ENCODE data around the gene ZBTB16. TPM values are rescaled to one million over a fixed set of nuclear protein-coding genes. Genes with fewer than 3 reads are reported as not detected.

ZBTB16 gene
- total and polyA plus RNA-seq, 2 of the 13 experiments (the other 11 are each of a cell fraction or from before 2014, with no cell fraction given), result not detected

DNA sequence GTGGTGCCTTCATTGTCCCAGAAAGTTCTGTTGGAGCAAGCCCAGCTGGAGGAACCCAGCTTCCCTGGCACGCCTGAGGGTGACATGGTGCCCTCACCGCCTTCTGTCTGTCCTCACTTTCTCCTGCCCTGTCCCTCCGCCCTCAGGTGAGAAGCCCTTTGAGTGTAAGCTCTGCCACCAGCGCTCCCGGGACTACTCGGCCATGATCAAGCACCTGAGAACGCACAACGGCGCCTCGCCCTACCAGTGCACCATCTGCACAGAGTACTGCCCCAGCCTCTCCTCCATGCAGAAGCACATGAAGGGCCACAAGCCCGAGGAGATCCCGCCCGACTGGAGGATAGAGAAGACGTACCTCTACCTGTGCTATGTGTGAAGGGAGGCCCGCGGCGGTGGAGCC, 190.7 kb downstream of the ZBTB16 start (continued):
- TF ChIP-seq, protein P1, sequence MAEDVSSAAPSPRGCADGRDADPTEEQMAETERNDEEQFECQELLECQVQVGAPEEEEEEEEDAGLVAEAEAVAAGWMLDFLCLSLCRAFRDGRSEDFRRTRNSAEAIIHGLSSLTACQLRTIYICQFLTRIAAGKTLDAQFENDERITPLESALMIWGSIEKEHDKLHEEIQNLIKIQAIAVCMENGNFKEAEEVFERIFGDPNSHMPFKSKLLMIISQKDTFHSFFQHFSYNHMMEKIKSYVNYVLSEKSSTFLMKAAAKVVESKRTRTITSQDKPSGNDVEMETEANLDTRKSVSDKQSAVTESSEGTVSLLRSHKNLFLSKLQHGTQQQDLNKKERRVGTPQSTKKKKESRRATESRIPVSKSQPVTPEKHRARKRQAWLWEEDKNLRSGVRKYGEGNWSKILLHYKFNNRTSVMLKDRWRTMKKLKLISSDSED (CRISPR knock-in tag; IDR thresholded peaks at IDR 0.05), result no peak
- no peak for TF ChIP-seq ZEB1 (IDR thresholded peaks at IDR 0.05; ENCODE audit: insufficient replicate concordance, low read depth)
- TF ChIP-seq, protein P2, sequence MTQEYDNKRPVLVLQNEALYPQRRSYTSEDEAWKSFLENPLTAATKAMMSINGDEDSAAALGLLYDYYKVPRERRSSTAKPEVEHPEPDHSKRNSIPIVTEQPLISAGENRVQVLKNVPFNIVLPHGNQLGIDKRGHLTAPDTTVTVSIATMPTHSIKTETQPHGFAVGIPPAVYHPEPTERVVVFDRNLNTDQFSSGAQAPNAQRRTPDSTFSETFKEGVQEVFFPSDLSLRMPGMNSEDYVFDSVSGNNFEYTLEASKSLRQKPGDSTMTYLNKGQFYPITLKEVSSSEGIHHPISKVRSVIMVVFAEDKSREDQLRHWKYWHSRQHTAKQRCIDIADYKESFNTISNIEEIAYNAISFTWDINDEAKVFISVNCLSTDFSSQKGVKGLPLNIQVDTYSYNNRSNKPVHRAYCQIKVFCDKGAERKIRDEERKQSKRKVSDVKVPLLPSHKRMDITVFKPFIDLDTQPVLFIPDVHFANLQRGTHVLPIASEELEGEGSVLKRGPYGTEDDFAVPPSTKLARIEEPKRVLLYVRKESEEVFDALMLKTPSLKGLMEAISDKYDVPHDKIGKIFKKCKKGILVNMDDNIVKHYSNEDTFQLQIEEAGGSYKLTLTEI (CRISPR knock-in tag; conservative IDR thresholded peaks at IDR 0.05), result no peak
- no peak for TF ChIP-seq ZNF232 (CRISPR knock-in tag; IDR thresholded peaks at IDR 0.05; ENCODE audit: borderline replicate concordance)
- TF ChIP-seq SP4 (CRISPR knock-in tag; IDR thresholded peaks at IDR 0.05), result no peak
- TF ChIP-seq SSRP1 (CRISPR knock-in tag; IDR thresholded peaks at IDR 0.05), result no peak
- no peak for TF ChIP-seq KDM5B (CRISPR knock-in tag; IDR thresholded peaks at IDR 0.05; ENCODE audit: borderline replicate concordance)

DNA sequence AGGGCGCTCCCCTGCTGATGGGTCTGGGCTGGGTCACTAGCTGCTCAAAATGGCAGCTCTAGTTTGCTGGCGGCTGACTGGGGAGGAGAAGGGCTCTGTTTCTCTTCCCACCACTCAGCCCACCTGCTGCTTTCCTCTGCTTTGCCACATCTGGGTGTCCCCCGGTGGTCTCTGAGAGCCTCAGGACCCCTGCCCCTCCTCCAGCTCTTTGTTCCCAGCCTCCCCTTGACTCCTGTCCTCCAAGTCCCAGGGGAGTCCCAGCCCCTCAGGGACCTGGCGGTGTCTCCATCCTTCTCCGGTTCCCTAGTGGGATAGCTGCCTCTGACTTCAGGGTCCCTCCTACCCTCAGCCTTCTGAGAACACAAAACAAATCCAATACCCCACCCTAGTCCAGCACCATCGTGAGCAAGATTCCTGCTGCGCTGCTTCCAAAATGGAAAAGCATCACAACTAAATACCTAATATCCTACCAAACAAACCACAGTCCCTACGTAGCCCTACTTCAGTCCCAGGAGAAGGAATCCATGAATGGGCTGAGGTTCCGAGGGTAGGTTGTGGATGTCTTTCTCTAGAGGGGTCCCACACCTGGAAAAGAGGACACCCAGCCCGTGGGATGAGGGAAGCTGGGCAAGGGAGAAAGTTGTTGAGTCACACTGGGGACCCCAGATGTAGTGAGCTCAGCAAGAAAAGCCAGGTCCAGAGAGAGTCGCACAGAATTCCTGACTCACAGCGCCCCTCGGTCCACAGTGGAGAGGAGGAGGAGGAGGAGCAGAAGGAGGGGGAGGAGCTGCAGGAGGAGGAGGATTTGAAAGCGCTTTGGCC, 191.7 kb downstream of the ZBTB16 start:
- H2AFZ ChIP-seq (ENCODE audit: low read length), result no peak overlapping the region
- WGBS (ENCODE audit: low lambda C conversion rate), result 49% methylated on average over 12 of the region's 14 CpGs
- TF ChIP-seq HOXA3 (CRISPR knock-in tag; IDR thresholded peaks at IDR 0.05) (no peak), ZNF562 (CRISPR knock-in tag; IDR thresholded peaks at IDR 0.05; ENCODE audit: borderline replicate concordance) (no peak), ATF7 (IDR thresholded peaks at IDR 0.05) (no peak), ATF7 (CRISPR knock-in tag; IDR thresholded peaks at IDR 0.05) (no peak), ZNF253 (CRISPR knock-in tag; IDR thresholded peaks at IDR 0.05; ENCODE audit: borderline replicate concordance) (no peak), ZNF501 (CRISPR knock-in tag; IDR thresholded peaks at IDR 0.05) (no peak), ISL2 (CRISPR knock-in tag; IDR thresholded peaks at IDR 0.05) (no peak), ZNF550 (CRISPR knock-in tag; IDR thresholded peaks at IDR 0.05; ENCODE audit: borderline replicate concordance) (no peak), CREB1 (IDR thresholded peaks at IDR 0.05) (no peak), CREB1 (CRISPR knock-in tag; IDR thresholded peaks at IDR 0.05) (no peak), TSC22D2 (CRISPR knock-in tag; IDR thresholded peaks at IDR 0.05; ENCODE audit: borderline replicate concordance) (no peak), DNMT1 (CRISPR knock-in tag; IDR thresholded peaks at IDR 0.05) (no peak)
- TF ChIP-seq, protein P3, sequence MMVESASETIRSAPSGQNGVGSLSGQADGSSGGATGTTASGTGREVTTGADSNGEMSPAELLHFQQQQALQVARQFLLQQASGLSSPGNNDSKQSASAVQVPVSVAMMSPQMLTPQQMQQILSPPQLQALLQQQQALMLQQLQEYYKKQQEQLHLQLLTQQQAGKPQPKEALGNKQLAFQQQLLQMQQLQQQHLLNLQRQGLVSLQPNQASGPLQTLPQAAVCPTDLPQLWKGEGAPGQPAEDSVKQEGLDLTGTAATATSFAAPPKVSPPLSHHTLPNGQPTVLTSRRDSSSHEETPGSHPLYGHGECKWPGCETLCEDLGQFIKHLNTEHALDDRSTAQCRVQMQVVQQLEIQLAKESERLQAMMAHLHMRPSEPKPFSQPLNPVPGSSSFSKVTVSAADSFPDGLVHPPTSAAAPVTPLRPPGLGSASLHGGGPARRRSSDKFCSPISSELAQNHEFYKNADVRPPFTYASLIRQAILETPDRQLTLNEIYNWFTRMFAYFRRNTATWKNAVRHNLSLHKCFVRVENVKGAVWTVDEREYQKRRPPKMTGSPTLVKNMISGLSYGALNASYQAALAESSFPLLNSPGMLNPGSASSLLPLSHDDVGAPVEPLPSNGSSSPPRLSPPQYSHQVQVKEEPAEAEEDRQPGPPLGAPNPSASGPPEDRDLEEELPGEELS (CRISPR knock-in tag; IDR thresholded peaks at IDR 0.05), result no peak

More for the DNA sequence above, 191.7 kb downstream of the ZBTB16 start:
- no peak overlapping the region for H3K4me2 ChIP-seq (ENCODE audit: low read depth, low read length)
- in situ Hi-C loops (cut with HindIII; ENCODE audit: extremely low pct_ligation_motif_present, low pct_unique_long_range_greater_than_20kb), result loop anchor here (25.0 kb wide), 1 partner anchor 439 kb away; no protein-coding TSS in a partner anchor
- DNase-seq (ENCODE audit: low spot score), result no peak
- peaks cover 0 to 4% of the 10 kb centered on the region in 2 experiments; a peak in 1 of 5 replicates for H3K27me3 ChIP-seq (ENCODE audit: control insufficient read depth in 1 of 2, insufficient read depth in 2 of 2, low read length in 2 of 2)
- no peak overlapping the region for H3K4me3 ChIP-seq (replicated peaks in 1 of 3; ENCODE audit: insufficient read depth in 1 of 3, low read depth in 2 of 3, low read length in 3 of 3)
- no peaks in the 10 kb centered on the region for H3K79me2 ChIP-seq (ENCODE audit: insufficient read depth, low read length)
- intact Hi-C loops (cut with micrococcal nuclease; ENCODE audit: unreplicated experiment), result no loop called here
- POLR2A ChIA-PET, result no interaction called here
- BruUV-seq (replicated peaks), result no TSS peak
- H4K20me1 ChIP-seq (ENCODE audit: insufficient read depth, low read length), result no peaks in the 10 kb centered on the region
- no peak overlapping the region for H3K9ac ChIP-seq (ENCODE audit: insufficient read depth, low read depth, low read length)
- no peaks in the 10 kb centered on the region for H3K9me3 ChIP-seq (ENCODE audit: low read length)
- no peak overlapping the region for H3K27ac ChIP-seq (ENCODE audit: extremely low read length, insufficient read depth, low read length)
- no peaks in the 10 kb centered on the region for H3K4me1 ChIP-seq (ENCODE audit: insufficient read depth, low read length)
- FAIRE-seq, result no peak
- ATAC-seq, result no peak
- CTCF ChIA-PET (ENCODE audit: low intra/inter-chr PET ratio, low total read pairs), result no interaction called here
- no peaks in the 10 kb centered on the region for H3K36me3 ChIP-seq (replicated peaks in 1 of 2; ENCODE audit: control insufficient read depth in 1 of 2, insufficient read depth in 2 of 2, low read length in 2 of 2)

Measured in HepG2 (cell line).